Measurements from ENCODE around the gene C10orf90. TPM values are rescaled to one million over a fixed set of nuclear protein-coding genes. Genes with fewer than 3 reads are reported as not detected.
"Not testable (repeated sequence)": the region's sequence is repeated elsewhere in the genome, so short reads cannot be mapped to it uniquely, and the experiment has no call there.

C10orf90 gene
- total RNA-seq, 1 experiment from 2014 or later = 0.62 TPM

DNA sequence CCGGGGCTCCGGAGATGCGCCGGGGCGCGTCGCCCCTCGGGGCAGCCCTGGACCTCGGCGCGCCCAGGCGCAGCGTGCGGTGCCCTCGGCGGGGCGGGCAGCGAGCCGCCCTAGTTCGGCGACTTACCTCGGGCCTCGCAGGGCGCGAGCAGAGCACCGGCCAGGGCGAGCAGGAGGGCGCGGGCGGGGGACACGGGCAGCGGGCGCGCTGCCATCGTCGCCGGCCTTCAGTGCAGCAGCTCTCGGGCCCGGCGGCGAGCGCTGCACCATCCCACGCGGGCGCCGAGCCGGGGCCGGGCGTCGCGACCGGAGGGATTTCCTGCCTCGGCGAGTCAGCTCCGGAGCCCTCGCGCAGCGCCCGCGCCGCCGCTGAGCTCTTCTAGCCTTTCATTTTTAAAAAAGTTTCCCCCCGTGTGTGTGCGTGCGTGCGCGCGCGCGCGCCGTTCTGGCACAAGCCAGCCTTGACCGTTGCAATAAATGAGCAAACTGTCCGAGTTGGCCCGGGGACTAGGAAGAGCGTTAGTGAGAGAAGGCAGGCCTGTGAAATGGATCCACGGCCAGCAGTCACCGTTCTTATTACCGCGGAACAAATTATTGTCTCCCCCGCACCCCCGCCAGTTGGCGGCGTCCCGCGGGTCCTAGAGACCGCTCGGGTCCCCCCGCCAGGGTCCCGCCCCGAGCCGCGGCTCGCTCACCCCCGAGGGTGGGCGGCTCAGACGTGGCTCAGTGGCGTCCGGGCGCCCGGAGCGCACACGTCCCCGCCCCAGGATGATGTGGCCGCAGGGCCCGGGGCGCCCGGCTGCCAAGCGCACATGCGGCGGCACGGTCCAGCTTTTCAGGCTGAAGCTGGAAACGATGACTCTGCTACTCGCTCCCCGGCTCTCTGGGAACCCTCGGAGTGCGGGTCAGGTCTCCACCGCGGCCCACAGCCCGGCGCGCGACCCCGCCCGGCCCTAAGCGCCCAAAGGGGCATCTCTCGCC lies 282.3 kb downstream of the C10orf90 start, which contains the start of gene ADAM12:
Gene ADAM12 (minus strand): TSS at position 547 of the 981 bp plus-strand sequence. CDS start 332 bp downstream, at position 215.
- Histone ChIP-seq H3K36me3 (replicated peaks; ENCODE audit: control insufficient read depth, insufficient read depth, low read length) (no peaks in the 10 kb centered on the region), H3K4me3 (ENCODE audit: insufficient read depth, low read depth, low read length) (peak within 1 kb of the TSS; percentile 59), H3K27me3 (ENCODE audit: control insufficient read depth, insufficient read depth, low read length) (peaks cover 31% of the 10 kb centered on the region)
- DNase-seq = peak; percentile 78

DNA sequence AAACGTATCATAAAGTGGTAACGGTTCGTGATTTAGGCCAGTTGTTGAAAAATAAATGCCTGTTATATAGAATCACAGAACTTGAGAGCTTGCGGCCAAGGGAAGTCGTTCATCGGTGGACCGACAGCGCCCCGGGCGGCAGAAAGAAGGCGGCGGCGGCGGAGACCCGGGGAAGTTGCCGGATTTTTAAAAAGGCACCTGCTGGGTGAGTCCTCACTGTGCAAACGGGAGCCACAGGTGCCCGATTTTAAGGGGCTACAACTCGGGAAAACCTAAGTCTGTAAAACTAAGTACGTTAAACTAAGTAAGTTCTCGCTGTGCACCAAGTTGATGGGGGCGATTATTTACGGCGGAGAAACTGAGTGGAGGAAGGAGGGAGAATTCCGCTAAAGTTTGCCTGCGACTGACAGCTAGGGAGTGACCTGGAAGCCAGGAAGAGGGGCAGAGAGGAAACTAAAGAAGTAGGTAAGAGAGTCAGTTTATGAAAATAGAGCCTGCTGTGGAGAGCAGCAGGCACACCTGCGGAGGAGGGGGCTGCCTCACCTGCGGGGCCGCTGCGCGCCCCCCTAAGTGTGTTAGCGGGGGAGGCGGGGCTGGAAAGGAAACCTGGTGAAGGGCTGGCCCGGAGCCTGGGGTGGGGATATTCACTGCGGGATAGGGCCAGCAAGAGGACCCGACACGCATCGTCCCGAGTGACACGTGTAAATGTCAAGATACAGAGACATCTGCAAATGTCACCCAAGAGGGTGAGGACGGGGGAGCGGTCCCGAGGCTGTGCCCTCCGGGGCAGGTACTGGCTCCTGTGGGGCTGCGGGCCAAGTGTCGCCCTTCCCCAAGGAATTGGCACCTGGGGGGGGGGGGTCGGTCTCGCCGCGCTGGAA lies 283.2 kb downstream of the C10orf90 start:
- no peaks in the 10 kb centered on the region for H3K36me3 ChIP-seq (replicated peaks; ENCODE audit: control insufficient read depth, insufficient read depth, low read length)
- peaks cover 31% of the 10 kb centered on the region for H3K27me3 ChIP-seq (ENCODE audit: control insufficient read depth, insufficient read depth, low read length)
- peak; percentile 80 for DNase-seq
- peak overlapping the region; percentile 59 for H3K4me3 ChIP-seq (ENCODE audit: insufficient read depth, low read depth, low read length)

DNA sequence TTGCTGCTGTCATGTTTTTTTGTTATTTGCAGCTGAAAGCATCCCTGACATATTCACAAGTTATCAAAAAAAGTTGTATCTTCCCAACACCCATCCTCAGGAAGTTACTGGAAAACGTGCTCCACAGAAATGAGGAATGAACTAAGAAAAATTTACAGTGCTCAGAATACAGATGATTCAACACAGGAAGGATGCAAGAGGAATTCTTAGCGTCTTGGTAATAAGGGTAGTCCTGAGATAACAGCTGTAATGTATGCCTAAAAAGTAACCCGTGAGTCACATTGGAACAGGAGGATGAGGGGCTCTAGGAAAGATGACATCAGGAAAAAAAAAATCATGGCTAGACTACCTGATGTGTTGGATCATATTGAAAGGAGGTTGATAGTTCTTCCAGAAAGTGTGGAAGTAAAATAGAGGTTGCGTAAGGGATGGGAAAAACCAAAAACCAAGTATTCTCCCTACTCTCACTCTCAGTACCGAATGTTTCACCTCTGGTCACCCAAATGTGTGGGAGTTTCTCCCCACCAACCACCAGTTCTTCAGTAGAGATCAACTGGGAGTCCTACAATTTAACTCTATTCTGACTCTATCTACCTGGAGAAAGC lies 286.1 kb downstream of the C10orf90 start:
- Histone ChIP-seq H3K27me3 (ENCODE audit: control insufficient read depth, insufficient read depth, low read length) (peaks cover 23% of the 10 kb centered on the region), H3K36me3 (replicated peaks; ENCODE audit: control insufficient read depth, insufficient read depth, low read length) (no peaks in the 10 kb centered on the region), H3K4me3 (ENCODE audit: insufficient read depth, low read depth, low read length) (no peak overlapping the region)
- DNase-seq = no peak

- Histone ChIP-seq H3K36me3 (replicated peaks; ENCODE audit: control insufficient read depth, insufficient read depth, low read length) (no peaks in the 10 kb centered on the region), H3K4me3 (ENCODE audit: insufficient read depth, low read depth, low read length) (no peak overlapping the region), H3K27me3 (ENCODE audit: control insufficient read depth, insufficient read depth, low read length) (no peaks in the 10 kb centered on the region)
- no peak for DNase-seq
Observed at GRCh38 chr10:126380352-126381076, 290.0 kb downstream of the C10orf90 start.

GRCh38 chr10:126379166-126379565 lies 291.3 kb downstream of the C10orf90 start:
- not testable (repeated sequence) for H3K36me3 ChIP-seq (replicated peaks; ENCODE audit: control insufficient read depth, insufficient read depth, low read length); H3K4me3 ChIP-seq (ENCODE audit: insufficient read depth, low read depth, low read length); DNase-seq; H3K27me3 ChIP-seq (ENCODE audit: control insufficient read depth, insufficient read depth, low read length)

DNA sequence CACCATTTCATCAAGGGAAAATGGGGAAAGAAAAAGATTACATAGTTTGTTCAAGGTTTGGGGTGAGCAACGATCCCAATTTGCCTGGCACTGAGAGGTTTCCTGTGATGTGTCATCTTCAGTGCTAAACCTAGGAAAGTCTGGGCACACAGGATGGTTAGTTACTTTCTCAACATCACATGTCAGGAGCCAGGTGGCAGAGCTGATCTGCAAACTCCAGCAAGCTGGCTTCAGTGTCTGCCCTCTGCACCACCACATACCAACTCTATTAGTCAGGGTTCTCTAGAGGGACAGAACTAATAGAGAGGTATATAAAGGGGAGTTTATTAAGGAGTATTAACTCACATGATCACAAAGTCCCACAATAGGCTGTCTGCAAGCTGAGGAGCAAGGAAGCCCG lies 293.5 kb downstream of the C10orf90 start:
- DNase-seq = no peak
- Histone ChIP-seq H3K4me3 (ENCODE audit: insufficient read depth, low read depth, low read length) (no peak overlapping the region), H3K27me3 (ENCODE audit: control insufficient read depth, insufficient read depth, low read length) (no peaks in the 10 kb centered on the region), H3K36me3 (replicated peaks; ENCODE audit: control insufficient read depth, insufficient read depth, low read length) (no peaks in the 10 kb centered on the region)

- Histone ChIP-seq H3K27me3 (ENCODE audit: control insufficient read depth, insufficient read depth, low read length) (no peaks in the 10 kb centered on the region), H3K36me3 (replicated peaks; ENCODE audit: control insufficient read depth, insufficient read depth, low read length) (no peaks in the 10 kb centered on the region), H3K4me3 (ENCODE audit: insufficient read depth, low read depth, low read length) (no peak overlapping the region)
- no peak for DNase-seq
Observed at GRCh38 chr10:126375926-126376554, 294.5 kb downstream of the C10orf90 start.

DNA sequence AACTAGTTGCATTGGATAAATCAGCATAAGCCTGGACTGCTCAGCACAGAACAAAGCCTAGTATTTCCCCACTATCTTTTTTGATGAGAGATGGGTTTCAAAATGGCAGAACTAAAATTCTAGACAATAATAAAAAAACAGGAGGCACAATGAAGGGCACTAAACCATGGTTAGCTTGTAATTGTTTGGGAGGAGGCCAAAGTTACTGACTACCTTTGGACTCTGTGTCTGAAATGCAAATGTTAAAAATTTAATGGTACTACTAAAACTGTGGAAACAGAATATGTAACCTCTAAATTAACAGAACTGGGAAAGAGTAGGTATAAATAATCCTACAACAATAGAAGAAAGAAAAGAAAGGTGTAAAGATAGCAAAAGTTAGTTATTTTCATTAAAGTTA lies 295.2 kb downstream of the C10orf90 start:
- Histone ChIP-seq H3K4me3 (ENCODE audit: insufficient read depth, low read depth, low read length) (no peak overlapping the region), H3K27me3 (ENCODE audit: control insufficient read depth, insufficient read depth, low read length) (no peaks in the 10 kb centered on the region), H3K36me3 (replicated peaks; ENCODE audit: control insufficient read depth, insufficient read depth, low read length) (no peaks in the 10 kb centered on the region)
- no peak for DNase-seq

Other genes with a start within 250 kb of the C10orf90 start
- 44.5 and 47.9 TPM in 2 replicates for gene DOCK1, start 234.7 kb upstream of the C10orf90 start, total RNA-seq (2014; rRNA removed; shearing (Covaris generic))

Measured in H7 (cell line).